ENCODE results near the gene NFKBIL1. TPM values are rescaled to one million over a fixed set of nuclear protein-coding genes. Genes with fewer than 3 reads are reported as not detected.
A peak's percentile ranks its signal among the peaks of the same experiment; 100 is the strongest.

Gene NFKBIL1
- total RNA-seq, 2 experiments from 2014 or later: 21.8 to 23.2 TPM

GRCh38 chr6:31581434-31582229, 34.2 kb downstream of the NFKBIL1 start:
- H3K27ac ChIP-seq (ENCODE audit: low read depth, low read length, poor library complexity, severe bottlenecking): peak overlapping the region; percentile 86
- no peaks in the 10 kb centered on the region for H4K20me1 ChIP-seq (ENCODE audit: insufficient read depth, low read length)
- H3K9me3 ChIP-seq (ENCODE audit: low read length): no peaks in the 10 kb centered on the region
- peak overlapping the region; percentile 12; the same call in 1 of the 2 replicates for H2AFZ ChIP-seq (ENCODE audit: low read length)
- ChIA-PET CTCF (ENCODE audit: unreplicated experiment) (interaction anchor here (0.6 to 4.4 kb wide), 5 partner anchors 11 to 25 kb away, joined by 3 to 27 read pairs (median 3); partner anchors contain the start of gene NCR3), POLR2A (interaction anchor here (0.5 to 6.0 kb wide), 7 partner anchors 11 to 71 kb away, joined by 3 to 49 read pairs (median 5); partner anchors contain the start of genes BAG6, NCR3 and NFKBIL1)
- no peaks in the 10 kb centered on the region for H3K9me2 ChIP-seq (ENCODE audit: insufficient read depth, low read length)
- H3K4me3 ChIP-seq (ENCODE audit: low read depth, low read length, poor library complexity, severe bottlenecking): peak overlapping the region; percentile 87
- peaks cover 13% of the 10 kb centered on the region; the same call in 1 of the 2 replicates for H3K36me3 ChIP-seq (ENCODE audit: insufficient read depth, low read length)
- TSS peak; percentile 93 for BruUV-seq (replicated peaks)
- DNase-seq (ENCODE audit: low spot score): no peak
- H3K4me2 ChIP-seq (ENCODE audit: low read length): peak overlapping the region; percentile 88
- peaks cover 11% of the 10 kb centered on the region; the same call in 1 of the 2 replicates for H3K79me2 ChIP-seq (ENCODE audit: insufficient read depth, low read depth, low read length)
- intact Hi-C loops (cut with micrococcal nuclease; ENCODE audit: unreplicated experiment): loop anchor here (1.0 to 10.0 kb wide), 4 partner anchors 16 to 177 kb away; partner anchors contain the start of genes MICA and NFKBIL1
- TF ChIP-seq CTCF (conservative IDR thresholded peaks at IDR 0.05; ENCODE audit: low read length) (no peak), EZH2phosphoT487 (IDR thresholded peaks at IDR 0.05; ENCODE audit: borderline replicate concordance, low read depth, low read length) (no peak)
- H3K4me1 ChIP-seq (ENCODE audit: insufficient read depth, low read length, poor library complexity, severe bottlenecking): peaks cover 78% of the 10 kb centered on the region

DNA sequence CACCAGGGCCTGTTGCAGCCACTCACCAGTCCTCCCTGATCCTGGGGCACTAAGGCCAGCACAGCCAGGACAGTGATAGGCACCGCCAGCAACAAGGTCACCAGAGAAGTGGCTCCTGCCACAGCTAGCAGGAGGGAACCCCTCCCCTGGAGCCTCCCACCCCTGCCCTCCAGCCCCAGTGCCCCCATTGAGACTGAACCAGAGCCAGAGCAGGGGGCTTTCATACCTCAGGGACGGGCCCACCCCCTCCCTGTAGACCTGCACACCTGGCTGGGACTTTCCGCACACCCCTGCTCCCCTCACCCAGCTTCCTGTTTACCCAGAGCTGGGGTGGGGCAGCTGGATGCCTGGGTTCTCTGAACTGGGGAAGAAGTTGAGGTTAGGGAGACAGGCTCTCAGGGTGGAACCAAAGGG, 34.8 kb downstream of the NFKBIL1 start, which contains the start of gene LTB:
TSS of gene LTB (minus strand) at position 195 of the 414 bp plus-strand sequence. CDS start at position 188, 7 bp downstream.
- peak; percentile 87 for DNase-seq (ENCODE audit: low spot score)
- Histone ChIP-seq H3K4me1 (ENCODE audit: insufficient read depth, low read length, poor library complexity, severe bottlenecking) (peaks cover 78% of the 10 kb centered on the region), H2AFZ (ENCODE audit: low read length) (peak within 1 kb of the TSS; percentile 12; the same call in 1 of the 2 replicates), H3K4me3 (ENCODE audit: low read depth, low read length, poor library complexity, severe bottlenecking) (peak within 1 kb of the TSS; percentile 87), H3K4me2 (ENCODE audit: low read length) (peak within 1 kb of the TSS; percentile 88), H3K36me3 (ENCODE audit: insufficient read depth, low read length) (peaks cover 12% of the 10 kb centered on the region; the same call in 1 of the 2 replicates), H3K27ac (ENCODE audit: low read depth, low read length, poor library complexity, severe bottlenecking) (peak within 1 kb of the TSS; percentile 86), H4K20me1 (ENCODE audit: insufficient read depth, low read length) (no peaks in the 10 kb centered on the region), H3K79me2 (ENCODE audit: insufficient read depth, low read depth, low read length) (peaks cover 11% of the 10 kb centered on the region; the same call in 1 of the 2 replicates), H3K9me2 (ENCODE audit: insufficient read depth, low read length) (no peaks in the 10 kb centered on the region), H3K9me3 (ENCODE audit: low read length) (no peaks in the 10 kb centered on the region)
- TF ChIP-seq CTCF (conservative IDR thresholded peaks at IDR 0.05; ENCODE audit: low read length) (no peak), EZH2phosphoT487 (IDR thresholded peaks at IDR 0.05; ENCODE audit: borderline replicate concordance, low read depth, low read length) (no peak)
- CTCF ChIA-PET (ENCODE audit: unreplicated experiment): interaction anchor here (0.6 to 4.4 kb wide), 5 partner anchors 7 to 34 kb away, joined by 3 to 27 read pairs (median 3); partner anchors contain the start of gene TNF
- intact Hi-C loops (cut with micrococcal nuclease; ENCODE audit: unreplicated experiment): loop anchor here (10.0 kb wide), 1 partner anchor 177 kb away; the partner anchor contains the start of gene MICA
- BruUV-seq (replicated peaks): no TSS peak
- POLR2A ChIA-PET: interaction anchor here (0.6 to 6.0 kb wide), 9 partner anchors 8 to 71 kb away, joined by 3 to 49 read pairs (median 5); partner anchors contain the start of genes BAG6, NCR3 and NFKBIL1

Data from OCI-LY7 (cell line).